GM18870 (cell line): Measurements from ENCODE around the gene SLC12A7.
"Not testable (repeated sequence)": the region's sequence is repeated elsewhere in the genome, so short reads cannot be mapped to it uniquely, and the experiment has no call there.

Experiments used
- ATAC-seq: cut with Tn5 transposase; IDR thresholded peaks from one replicate; pipeline ENCODE4 v1.9.1; 2021; ENCODE audit warnings: moderate library complexity; ENCODE audit not compliant: unreplicated experiment

Gene SLC12A7

DNA sequence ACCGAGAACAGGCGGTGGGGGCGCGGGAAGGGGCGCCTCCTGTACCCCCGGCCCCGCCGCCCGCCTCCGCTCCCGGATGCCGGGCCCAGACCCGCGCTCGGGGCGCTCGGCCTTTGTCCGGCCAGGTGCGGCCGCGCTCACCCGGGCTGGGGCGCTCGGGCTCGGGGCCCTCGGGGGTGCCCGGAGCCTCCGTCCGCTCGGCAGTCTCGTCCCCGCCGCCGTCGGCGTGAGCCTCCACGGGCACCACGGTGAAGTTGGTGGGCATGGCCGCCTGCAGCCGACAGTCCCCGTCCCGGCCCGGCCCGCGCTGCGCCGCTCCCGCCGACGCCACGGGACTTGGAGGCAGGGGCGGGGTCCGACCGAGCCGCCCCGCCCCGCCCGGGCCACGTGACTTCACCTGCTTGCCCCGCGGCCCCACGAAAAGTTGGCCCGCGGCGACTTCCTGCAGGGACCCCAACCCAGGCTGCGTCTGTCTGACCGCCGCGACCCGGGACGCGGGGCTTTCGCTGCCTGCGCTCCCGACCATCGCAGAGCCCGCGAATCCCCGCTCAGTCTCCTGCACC is at the start of gene SLC12A7:
Gene SLC12A7, minus strand, starts transcription at position 337 of the 563 bp plus-strand sequence. Its CDS starts 72 bp downstream, at position 265.
- ATAC-seq, result no peak

DNA sequence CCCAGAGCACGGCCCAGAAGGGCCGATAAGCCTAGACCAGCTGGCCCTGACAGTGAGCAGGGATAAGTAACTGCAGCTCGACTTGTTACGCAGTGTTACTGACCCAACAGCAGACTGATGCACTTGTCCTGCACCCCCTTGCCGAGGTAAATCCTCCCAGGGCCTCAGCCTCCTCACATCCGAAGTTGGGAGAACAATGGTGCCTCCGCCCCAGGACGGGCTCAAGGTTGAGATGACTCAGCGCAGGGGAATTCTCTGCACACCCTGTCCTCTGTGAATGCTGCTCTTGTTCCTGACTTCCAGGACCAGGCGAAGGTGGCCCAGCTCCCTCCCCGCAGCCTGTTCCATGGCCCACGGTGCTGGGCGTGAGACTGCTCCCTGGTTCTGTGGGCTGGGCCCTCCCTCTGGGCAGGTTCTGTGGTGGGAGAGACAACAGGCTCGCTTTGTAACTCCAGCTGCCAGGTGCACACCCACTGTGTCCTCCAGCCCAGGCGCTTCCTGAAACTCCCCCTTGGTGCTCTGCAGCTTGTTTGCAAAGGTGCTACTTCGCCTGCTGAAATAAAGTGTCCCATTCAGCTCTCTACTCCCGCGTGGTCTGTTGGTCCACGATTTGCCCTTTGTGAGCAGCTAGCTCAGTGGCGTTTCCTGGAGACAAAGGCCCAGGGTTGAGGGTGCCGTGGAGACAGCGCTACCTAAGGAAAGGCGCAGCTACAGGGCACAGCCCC is 49.4 kb upstream of the SLC12A7 start:
- ATAC-seq, result no peak

DNA sequence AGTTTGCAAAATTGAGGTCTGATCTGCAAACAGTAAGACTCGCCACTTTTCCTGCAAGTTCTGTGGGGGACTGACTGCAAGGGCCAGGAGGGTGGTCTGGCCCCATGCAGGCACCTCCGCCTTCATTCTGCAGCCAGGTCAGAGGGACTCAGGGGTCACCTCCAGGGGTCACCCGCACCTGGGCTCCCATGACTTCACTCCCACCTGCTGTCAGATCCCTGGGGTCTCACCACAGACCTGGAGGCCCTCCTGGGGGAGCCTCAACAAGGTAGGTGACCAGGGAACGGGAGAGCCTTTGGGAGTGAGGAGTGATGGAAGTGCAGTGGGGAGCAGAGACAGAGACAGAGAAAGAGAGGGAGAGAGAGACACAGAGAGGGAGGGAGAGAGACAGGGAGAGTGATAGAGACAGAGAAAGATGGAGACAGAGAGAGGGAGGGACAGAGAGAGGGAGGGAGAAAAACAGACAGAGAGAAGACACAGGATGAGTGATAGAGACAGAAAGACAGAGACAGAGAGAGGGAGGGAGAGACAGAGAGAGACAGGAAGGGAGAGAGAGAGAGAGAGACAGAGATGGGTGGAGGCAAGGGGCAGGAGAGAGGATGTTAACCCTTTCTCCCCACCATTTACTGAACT is 48.0 kb upstream of the SLC12A7 start:
- no peak for ATAC-seq

DNA sequence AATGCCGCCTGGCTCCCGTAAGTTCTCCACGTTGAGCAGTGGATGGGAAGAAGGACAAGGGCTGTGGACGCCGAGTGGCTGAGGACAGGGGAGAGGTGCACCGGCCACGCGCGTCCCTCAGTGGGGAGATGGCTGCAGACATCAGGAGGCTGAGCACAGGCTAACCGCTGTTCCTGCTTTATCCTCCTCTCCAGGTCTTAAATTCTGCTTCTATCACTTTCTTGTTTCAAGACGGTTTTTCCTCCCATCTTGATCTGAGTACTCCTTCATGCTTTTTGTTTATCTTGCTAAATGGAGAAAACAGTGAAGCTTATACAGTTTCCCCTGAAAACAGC is 47.4 kb upstream of the SLC12A7 start:
- no peak for ATAC-seq

DNA sequence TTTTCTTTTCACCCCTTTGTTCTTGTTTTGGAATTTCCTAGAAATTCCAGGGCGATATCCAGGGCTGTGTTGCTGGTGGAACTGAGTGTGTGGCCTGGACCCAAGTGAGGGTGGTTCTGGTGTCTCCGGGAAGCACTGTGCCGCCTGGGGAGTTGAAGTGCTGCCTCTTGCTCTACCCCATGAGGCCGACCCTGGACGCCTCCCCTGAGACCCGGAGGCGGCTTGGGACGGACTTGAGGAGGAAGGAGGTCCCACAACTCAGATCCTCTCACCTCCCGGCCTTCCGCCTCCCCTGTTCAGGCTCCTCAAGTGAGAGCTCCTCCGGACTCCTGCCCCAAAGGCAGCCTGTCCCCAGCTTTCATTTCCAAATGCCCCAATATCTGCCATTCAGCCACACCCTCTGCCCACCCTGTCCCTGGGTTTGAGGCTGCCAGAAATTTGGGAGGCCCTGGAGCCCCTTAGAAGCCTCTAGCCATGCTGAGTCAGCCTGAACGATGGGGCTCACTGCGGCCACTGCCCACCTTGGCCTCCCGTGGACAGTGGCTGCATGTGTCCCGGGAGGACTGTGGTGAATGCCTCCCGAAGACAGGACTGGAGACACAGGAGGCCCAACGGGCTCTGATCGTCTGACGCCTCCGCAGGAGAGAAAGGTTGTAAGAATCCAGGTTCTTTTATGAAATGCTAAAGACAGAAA is 46.9 kb upstream of the SLC12A7 start:
- no peak for ATAC-seq

DNA sequence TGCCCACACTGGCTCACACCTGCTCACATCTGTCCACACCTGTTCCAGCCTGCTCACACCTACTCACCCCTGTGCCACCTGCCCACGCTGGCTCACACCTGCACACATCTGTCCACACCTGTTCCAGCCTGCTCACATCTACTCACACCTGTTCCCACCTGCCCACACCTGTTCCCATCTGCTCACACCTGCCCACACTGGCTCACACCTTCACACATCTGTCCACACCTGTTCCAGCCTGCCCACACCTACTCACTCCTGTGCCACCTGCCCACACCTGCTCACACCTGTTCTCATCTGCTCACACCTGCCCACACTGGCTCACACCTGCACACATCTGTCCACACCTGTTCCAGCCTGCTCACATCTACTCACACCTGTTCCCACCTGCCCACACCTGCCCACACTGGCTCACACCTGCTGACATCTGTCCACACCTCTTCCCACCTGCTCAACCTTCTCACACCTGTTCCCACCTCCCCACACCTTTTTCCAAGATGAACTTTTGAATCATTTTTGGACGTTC is 45.7 kb upstream of the SLC12A7 start:
- ATAC-seq, result not testable (repeated sequence)

DNA sequence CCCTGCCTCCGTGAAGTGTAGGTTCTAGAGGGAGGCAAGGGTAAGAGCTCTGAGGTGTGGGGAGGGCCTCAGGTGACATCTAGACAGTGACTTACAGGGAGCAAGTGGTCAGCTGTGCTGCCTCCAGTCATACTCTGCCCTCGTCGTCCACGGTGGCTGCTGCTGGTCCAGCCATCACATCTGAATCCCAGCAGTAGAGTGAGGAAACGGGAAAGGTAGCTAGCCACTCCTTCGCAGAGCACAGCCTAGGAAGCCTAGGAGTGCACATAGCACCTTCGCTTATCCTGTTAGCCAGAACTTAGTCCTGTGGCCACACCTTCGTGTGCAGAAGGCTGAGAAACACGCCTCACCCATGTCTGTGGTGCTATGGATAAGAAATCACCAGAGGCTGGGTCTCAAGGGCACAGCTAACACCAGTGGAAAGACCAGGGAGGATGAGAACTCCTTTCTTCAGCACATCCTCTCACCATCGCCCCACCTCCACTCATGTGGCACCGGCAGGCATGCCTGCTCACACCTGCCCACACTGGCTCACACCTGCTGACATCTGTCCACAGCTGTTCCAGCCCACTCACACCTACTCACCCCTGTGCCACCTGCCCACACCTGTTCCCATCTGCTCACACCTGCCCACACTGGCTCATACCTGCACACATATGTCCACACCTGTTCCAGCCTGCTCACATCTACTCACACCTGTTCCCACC is 45.0 kb upstream of the SLC12A7 start:
- no peak for ATAC-seq

DNA sequence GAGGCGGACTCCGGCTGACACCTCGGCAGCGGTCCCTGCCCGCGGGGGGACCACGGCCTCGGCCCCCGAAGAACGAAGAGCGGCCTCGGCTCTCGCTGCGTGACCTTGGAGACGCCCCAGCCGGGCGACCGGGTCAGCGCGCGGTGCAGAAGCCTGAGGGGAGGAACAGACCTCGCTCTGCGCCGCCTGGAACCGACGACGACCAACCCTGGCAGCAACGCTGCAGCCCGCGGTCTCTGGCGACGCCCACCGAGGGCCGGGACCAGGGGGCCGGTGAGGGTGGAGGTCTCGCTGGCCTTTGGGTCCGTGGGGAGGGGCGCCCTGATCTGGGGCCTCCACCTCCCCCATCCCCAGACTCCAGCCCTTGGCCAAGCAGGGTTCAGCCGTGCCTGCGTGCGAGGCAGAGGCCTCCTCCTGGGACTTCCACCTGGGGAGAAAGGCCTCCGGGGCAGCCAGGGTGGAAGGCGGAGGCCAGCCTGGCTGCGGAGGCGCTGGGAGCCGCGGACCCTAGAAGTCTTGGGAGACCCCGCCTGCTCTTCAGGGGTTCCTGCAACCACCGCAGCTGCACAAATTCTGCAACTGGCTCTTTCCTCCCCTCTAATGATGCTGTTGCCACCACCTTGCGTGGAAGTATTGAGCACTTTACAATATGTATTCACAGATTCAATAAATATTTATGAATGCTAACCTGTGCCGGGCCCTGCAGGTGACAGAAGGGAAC is 44.3 kb upstream of the SLC12A7 start:
- no peak for ATAC-seq

DNA sequence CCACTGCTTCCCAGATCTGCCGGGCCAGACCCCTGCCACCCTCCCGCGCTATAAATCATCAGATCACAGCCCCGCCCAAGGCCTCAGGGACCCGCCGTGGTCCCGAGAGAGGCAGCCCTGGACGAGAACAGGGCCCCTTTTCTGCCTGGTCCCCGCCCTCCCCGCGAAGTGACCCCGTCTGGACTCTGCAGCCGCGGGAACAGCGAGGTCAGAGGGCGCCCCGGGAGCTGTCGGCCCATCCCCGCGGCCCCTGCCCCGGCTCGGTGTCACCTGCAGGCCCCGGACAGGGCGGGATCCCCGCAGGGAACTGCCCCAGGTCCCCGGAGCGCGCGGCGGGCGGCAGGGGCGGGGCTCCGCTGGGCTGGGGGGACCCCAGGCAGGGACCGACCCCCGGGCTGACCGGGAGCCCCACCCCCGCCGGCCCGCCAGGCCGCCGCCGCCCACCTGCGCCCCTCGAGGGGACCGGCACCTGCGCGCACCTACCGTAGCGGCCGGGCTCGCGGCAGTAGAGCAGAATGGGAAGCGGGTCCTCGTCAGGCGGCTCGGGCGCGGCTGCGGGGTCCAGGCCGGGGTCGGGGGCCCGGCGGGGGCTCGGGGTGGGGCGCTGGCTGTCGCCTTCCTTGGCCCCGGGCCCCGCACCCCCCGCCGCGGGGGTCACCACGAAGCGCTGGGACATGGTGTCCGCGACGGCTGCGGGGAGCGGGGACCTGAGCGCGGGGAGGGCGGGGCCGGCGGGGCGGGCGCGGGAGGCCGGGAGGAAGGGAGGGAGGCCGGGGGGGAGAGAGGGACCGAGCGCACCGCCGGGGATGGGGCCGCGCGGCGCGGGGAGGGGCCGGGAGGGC is 43.5 kb upstream of the SLC12A7 start:
- ATAC-seq, result no peak

DNA sequence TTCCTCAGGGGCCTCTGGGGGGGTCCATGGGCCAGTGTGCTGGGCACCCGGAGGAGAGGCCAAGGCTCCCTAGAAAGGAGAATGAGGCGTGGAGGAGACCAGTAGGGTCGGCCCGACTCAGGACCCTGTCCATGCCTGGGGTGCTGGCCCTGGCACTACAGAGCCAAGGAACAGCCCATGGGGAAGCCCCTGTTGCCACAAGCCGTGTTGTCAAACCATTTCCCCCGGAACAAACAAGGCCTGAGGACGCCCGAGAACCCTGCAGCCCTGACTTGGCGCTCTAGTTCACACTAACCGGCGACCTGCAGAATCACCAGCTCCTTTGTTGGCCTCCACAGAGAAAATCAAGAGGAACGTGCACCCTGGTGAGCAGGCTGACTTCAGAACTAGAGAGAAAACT is 41.6 kb upstream of the SLC12A7 start:
- no peak for ATAC-seq

DNA sequence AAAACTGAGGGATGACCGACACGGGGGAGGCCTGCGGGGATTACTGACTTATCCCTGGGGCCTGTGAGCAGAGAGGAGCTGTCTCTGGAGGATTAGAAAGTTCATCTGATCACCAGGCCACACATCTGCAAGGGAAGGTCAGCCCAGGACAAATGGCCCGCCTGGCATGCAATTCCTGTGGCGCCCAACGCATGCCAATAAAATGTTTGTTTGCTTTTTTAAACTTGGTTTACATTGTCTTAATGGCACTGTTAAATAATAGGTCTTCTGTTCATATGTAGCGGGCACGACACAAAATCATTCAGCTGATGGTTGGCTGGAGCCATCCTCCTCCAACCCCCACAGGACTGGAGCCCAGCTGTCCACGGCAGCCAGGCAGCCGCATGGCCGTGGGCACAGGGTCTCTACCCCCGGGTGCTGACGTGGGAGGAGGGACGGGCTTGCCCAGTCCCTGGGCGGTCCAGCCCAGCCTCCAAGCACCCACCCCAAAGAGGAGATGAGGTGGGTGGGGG is 41.0 kb upstream of the SLC12A7 start:
- ATAC-seq, result no peak

DNA sequence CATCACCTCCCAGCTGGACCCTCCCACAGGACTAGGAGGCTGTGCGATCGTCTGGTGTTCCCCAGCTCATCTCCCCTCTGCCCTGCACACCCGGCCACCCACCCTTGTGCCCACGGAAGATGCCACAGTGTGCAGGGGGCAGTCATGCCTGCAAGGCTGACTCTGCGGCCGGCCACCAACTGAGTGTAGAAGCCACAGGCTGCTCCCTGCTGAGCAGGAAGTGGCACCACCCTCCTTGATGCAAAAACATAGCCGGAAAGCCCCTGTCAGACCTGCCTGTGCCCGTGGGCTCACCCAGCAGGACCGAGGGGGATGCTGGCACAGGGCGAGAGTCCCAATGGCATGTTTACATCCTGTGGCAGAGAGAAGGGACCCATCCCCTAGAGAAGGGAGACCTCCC is 40.3 kb upstream of the SLC12A7 start:
- no peak for ATAC-seq

DNA sequence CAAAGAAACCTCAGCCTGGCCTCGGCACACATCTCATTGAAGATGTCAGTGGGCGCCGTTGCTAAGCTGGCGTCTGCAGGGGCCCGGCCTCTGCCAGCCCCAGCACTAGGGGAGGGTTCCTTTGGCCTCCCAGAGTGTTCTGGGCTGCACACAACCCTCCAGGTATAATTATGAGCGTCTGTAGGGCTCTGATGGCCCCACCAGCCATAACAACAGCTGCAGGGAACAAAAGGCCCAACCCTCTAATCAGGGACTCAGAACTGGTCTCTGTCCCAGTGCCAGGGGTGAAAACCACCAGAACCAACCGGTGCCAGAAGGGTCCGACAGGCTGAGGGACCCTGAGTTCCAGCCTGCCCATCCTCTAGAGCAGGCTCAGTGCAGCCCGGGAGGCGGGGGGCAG is 39.5 kb upstream of the SLC12A7 start:
- ATAC-seq, result no peak

DNA sequence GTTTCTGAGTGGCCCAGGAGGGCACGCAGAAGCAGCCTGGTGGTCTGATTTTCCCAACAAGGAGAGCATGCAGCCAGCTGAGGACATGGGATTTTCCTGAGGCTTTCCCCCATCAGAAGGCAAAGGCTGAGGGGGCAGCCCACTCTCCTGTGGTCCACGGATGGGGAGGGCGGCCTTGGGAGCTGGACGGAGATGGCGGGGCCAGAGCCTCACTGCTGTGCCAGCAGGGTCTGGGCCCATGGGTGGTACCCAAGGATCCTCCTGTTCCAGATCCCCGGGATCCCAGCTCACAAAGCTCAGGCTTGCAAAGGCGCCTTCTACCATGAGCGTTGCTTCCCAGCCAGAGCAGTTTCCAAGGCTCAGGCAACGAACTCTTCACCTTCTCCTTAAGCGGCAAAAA is 39.0 kb upstream of the SLC12A7 start:
- ATAC-seq, result no peak

DNA sequence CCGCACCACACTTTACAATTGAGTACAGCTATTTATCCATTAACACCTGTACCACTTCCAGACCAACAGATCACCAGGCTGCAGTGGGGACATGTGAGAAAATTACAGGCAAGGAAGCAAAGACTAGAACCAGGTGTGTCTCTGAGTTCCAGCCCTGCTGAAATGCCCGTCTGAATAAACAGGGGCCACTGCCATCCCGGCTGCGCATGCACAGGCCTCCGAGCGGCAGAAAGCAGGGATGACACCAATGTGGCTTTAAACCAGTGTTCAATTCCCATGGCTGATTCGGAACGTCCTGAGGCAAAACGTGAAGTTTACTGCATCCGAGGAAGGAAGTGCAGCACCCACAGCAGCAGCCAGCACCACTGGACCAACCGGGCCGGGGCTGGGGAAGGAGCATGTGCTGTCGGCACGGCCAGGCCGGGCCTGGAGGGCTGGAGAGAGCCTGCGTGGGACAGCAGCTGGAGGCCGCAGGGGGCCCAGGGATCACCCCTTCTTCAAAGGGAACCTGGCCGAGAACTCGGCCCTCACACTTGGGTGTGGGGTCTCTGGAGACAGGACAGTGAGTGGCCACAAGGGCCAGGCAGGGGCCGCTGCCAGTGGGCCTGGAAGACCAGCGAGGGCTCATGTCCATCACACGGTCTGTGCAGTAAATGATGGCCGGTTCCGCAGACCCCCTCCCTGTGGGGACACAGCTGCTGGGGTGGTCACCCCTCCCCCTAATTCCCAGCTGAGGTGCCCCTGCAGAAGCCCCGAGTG is 33.0 kb upstream of the SLC12A7 start:
- ATAC-seq, result no peak

DNA sequence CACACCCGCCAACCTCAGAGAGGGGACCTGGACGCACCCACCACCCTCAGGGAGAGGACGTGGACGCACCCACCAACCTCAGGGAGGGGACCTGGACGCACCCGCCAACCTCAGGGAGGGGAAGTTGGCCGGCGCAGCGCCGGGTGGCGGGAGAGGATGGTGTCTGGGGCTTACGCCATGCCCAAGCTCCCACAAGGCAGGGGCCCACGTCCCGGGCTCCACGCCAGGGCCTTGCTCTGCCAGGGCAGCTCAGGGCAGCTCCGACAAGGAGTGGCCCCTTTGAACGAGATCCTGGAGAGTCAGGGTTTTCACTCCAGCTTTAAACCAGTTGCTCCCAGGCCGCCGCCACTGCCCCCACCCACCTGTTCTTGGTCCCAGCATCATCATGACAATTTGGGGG is 32.2 kb upstream of the SLC12A7 start:
- no peak for ATAC-seq

DNA sequence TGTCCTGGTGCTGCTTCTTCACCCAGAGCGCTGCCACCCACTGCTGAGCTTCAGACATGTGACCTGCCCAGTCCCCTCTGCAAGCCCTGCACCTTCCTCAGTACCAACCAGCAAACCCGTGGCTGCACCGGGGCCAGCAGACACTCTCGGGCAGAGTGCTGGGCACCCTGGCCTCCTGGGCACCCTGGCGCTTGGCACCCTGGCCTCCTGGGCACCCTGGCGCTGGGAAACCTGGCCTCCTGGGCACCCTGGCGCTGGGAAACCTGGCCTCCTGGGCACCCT is 31.7 kb upstream of the SLC12A7 start:
- ATAC-seq, result no peak

DNA sequence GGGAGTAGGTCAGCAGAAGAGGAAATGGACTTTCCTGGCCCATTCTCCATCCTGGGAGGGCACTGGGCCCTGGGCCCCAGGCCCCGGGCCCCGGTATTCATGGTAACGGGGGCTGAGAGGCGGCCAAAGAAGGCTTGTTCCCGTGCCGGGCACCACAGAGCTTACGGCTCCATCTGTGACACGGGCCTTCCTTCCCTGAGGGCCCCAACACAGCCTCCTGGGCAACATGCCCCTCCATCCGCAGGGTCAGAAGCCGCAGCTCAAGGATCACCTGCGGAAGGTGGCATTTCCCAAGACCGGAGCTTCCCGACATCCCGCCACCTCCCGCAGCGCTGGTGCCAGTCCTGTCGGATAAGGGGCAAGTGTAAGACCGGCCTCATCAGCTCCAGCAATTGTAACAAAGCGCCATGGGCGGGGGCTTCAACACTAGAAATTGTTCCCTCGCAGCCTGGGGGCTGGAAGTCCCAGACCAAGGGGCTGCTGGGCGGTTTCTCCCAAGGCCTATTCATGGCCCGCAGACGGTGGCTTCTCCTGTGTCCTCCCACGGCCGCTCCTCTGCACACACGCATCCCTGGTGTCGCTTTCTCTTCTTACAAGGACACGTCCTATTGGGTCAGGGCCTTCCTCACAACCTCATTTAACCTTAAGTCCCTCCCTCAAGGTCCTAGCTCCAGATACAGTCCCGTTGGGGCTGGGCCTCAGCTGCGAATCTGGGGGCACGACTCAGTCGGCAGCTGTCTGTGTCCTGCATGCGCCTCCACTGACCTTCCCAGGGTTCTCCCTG is 31.2 kb upstream of the SLC12A7 start:
- no peak for ATAC-seq
